WTC11 (cell line): ENCODE results near the gene C1orf159. TPM values are rescaled to one million over a fixed set of nuclear protein-coding genes. Genes with fewer than 3 reads are reported as not detected.

Source experiments
- CREM ChIP-seq: sonication (generic); formaldehyde crosslinking; IDR thresholded peaks from 2 replicates; pipeline ENCODE4 v1.8.1; 2022; ENCODE audit warnings: mild to moderate bottlenecking, missing genetic modification reagents, moderate library complexity
- FOXJ3 ChIP-seq: sonication (generic); formaldehyde crosslinking; IDR thresholded peaks from 2 replicates; pipeline ENCODE4 v1.9.0; 2021; ENCODE audit warnings: missing genetic modification reagents, mild to moderate bottlenecking, borderline replicate concordance
- FOXK1 ChIP-seq: sonication (generic); formaldehyde crosslinking; IDR thresholded peaks from 2 replicates; pipeline ENCODE4 v1.8.0; 2022; ENCODE audit warnings: mild to moderate bottlenecking, moderate library complexity, missing genetic modification reagents
- FOXP1 ChIP-seq: sonication (generic); formaldehyde crosslinking; IDR thresholded peaks from 2 replicates; pipeline ENCODE4 v1.8.0; 2022; ENCODE audit warnings: missing genetic modification reagents, mild to moderate bottlenecking, moderate library complexity, borderline replicate concordance
- GABPB1 ChIP-seq: sonication (generic); formaldehyde crosslinking; IDR thresholded peaks from 2 replicates; pipeline ENCODE4 v1.8.1; 2023; ENCODE audit warnings: mild to moderate bottlenecking, missing genetic modification reagents
- GRHL2 ChIP-seq: fragments of 250-450 bp; sonication (Bioruptor Pico); IDR thresholded peaks from 2 replicates; pipeline ENCODE4 v1.8.0; 2022; ENCODE audit warnings: mild to moderate bottlenecking, moderate library complexity; ENCODE audit not compliant: insufficient replicate concordance, severe bottlenecking
- HMGA2 ChIP-seq: fragments of 250-450 bp; sonication (Bioruptor Pico); IDR thresholded peaks from 2 replicates; pipeline ENCODE4 v1.4.0; 2021; ENCODE audit warnings: mild to moderate bottlenecking, moderate library complexity
- JAZF1 ChIP-seq: fragments of 250-450 bp; sonication (Bioruptor Pico); IDR thresholded peaks from 2 replicates; pipeline ENCODE4 v1.9.0; 2021; ENCODE audit warnings: moderate library complexity, mild to moderate bottlenecking, inconsistent platforms
- MYBL2 ChIP-seq: sonication (generic); formaldehyde crosslinking; IDR thresholded peaks from 2 replicates; pipeline ENCODE4 v1.8.1; 2023; ENCODE audit warnings: mild to moderate bottlenecking, moderate library complexity, missing genetic modification reagents
- ZNF138 ChIP-seq: sonication (generic); formaldehyde crosslinking; conservative IDR thresholded peaks from 2 replicates; pipeline ENCODE4 v1.8.1; 2022; ENCODE audit warnings: mild to moderate bottlenecking, moderate library complexity, missing genetic modification reagents
- ZNF317 ChIP-seq: sonication (generic); formaldehyde crosslinking; IDR thresholded peaks from 2 replicates; pipeline ENCODE4 v1.8.1; 2023; ENCODE audit warnings: low read depth, mild to moderate bottlenecking, moderate library complexity, missing genetic modification reagents, borderline replicate concordance
- total RNA-seq: library from RNA; stranded (reverse); gene quantifications from 3 replicates; pipeline ENCODE4 v1.2.3, GENCODE V29; 2021
- TF ChIP-seq, protein P1 (sequence below): sonication (generic); formaldehyde crosslinking; IDR thresholded peaks from 2 replicates; pipeline ENCODE4 v1.8.1; 2023; ENCODE audit warnings: mild to moderate bottlenecking, moderate library complexity, missing genetic modification reagents
- TF ChIP-seq, protein P2 (sequence below): sonication (generic); formaldehyde crosslinking; IDR thresholded peaks from 2 replicates; pipeline ENCODE4 v1.8.1; 2022; ENCODE audit warnings: missing genetic modification reagents, borderline replicate concordance
- TF ChIP-seq, protein P3 (sequence below): sonication (generic); formaldehyde crosslinking; IDR thresholded peaks from 2 replicates; pipeline ENCODE4 v1.8.1; 2022; ENCODE audit warnings: low read depth, missing genetic modification reagents, borderline replicate concordance
- TF ChIP-seq, protein P4 (sequence below): fragments of 250-450 bp; sonication (Bioruptor Pico); IDR thresholded peaks from 2 replicates; pipeline ENCODE4 v1.9.0; 2021; ENCODE audit warnings: mild to moderate bottlenecking, borderline replicate concordance
- TF ChIP-seq, protein P5 (sequence below): sonication (generic); formaldehyde crosslinking; conservative IDR thresholded peaks from 2 replicates; pipeline ENCODE4 v1.8.1; 2023; ENCODE audit warnings: mild to moderate bottlenecking, low read depth, missing genetic modification reagents, moderate library complexity
- TF ChIP-seq, protein P6 (sequence below): sonication (generic); formaldehyde crosslinking; IDR thresholded peaks from 2 replicates; pipeline ENCODE4 v1.8.0; 2023; ENCODE audit warnings: missing genetic modification reagents
- TF ChIP-seq, protein P7 (sequence below): sonication (generic); formaldehyde crosslinking; conservative IDR thresholded peaks from 2 replicates; pipeline ENCODE4 v1.8.1; 2022; ENCODE audit warnings: mild to moderate bottlenecking, missing genetic modification reagents
- TF ChIP-seq, protein P8 (sequence below): sonication (generic); formaldehyde crosslinking; IDR thresholded peaks from 2 replicates; pipeline ENCODE4 v1.8.0; 2023; ENCODE audit warnings: mild to moderate bottlenecking, missing genetic modification reagents

Gene C1orf159
- total RNA-seq, 1 experiment from 2014 or later = 17.8 TPM

DNA sequence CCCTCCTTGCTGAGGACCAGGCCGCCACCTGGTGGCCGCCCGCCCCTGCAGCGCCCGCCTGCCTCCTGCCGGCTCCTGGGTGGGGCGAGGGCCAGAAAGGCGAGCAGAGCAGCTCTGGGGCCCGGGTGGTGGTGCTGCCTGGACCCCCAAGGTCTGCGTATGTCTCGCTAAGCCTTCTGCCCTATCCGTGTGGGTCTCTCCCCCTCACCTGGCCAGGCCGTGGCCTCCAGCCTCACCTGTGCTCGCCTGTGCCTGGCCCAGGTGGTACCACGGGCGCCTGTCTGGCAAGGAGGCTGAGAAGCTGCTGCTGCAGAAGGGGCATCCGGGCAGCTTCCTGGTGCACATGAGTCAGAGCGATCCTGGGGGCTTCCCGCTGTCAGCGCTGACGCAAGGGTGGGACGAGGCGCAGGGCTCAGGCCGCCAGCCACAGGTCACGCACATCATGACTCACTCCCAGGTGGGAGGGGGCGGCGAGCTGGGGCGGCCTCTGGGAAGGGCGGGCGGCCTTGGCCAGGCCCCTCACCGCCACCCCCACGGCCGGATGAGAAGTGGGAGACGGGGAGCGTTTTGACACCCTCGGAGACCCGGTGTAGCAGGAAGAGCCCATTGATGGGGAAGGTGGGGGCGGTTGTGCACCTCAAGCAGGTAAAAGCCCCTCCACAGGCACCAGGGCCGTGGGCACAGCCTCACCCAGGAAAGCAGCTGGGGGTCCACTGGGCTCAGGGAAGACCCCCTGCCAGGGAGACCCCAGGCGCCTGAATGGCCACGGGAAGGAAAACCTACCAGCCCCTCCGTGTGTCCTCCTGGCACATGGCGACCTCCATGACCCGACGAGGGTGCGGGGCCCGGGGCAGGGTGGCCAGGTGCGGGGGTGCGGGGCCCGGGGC, 51.7 kb downstream of the C1orf159 start (continued):
- TF ChIP-seq, protein P1, sequence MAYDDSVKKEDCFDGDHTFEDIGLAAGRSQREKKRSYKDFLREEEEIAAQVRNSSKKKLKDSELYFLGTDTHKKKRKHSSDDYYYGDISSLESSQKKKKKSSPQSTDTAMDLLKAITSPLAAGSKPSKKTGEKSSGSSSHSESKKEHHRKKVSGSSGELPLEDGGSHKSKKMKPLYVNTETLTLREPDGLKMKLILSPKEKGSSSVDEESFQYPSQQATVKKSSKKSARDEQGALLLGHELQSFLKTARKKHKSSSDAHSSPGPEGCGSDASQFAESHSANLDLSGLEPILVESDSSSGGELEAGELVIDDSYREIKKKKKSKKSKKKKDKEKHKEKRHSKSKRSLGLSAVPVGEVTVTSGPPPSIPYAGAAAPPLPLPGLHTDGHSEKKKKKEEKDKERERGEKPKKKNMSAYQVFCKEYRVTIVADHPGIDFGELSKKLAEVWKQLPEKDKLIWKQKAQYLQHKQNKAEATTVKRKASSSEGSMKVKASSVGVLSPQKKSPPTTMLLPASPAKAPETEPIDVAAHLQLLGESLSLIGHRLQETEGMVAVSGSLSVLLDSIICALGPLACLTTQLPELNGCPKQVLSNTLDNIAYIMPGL = 0 out of 2 replicates have a peak, but pooled peaks have one; percentile 50
- TF ChIP-seq FOXJ3 = no peak
- TF ChIP-seq GABPB1 (CRISPR knock-in tag) = peak; percentile 96
- TF ChIP-seq ZNF317 (CRISPR knock-in tag) = no peak
- no peak for TF ChIP-seq MYBL2 (CRISPR knock-in tag)
- TF ChIP-seq, protein P2, sequence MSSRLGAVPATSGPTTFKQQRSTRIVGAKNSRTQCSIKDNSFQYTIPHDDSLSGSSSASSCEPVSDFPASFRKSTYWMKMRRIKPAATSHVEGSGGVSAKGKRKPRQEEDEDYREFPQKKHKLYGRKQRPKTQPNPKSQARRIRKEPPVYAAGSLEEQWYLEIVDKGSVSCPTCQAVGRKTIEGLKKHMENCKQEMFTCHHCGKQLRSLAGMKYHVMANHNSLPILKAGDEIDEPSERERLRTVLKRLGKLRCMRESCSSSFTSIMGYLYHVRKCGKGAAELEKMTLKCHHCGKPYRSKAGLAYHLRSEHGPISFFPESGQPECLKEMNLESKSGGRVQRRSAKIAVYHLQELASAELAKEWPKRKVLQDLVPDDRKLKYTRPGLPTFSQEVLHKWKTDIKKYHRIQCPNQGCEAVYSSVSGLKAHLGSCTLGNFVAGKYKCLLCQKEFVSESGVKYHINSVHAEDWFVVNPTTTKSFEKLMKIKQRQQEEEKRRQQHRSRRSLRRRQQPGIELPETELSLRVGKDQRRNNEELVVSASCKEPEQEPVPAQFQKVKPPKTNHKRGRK (CRISPR knock-in tag) = no peak
- TF ChIP-seq HMGA2 (CRISPR knock-in tag) = no peak
- TF ChIP-seq ZNF138 (CRISPR knock-in tag) = no peak
- TF ChIP-seq, protein P3, sequence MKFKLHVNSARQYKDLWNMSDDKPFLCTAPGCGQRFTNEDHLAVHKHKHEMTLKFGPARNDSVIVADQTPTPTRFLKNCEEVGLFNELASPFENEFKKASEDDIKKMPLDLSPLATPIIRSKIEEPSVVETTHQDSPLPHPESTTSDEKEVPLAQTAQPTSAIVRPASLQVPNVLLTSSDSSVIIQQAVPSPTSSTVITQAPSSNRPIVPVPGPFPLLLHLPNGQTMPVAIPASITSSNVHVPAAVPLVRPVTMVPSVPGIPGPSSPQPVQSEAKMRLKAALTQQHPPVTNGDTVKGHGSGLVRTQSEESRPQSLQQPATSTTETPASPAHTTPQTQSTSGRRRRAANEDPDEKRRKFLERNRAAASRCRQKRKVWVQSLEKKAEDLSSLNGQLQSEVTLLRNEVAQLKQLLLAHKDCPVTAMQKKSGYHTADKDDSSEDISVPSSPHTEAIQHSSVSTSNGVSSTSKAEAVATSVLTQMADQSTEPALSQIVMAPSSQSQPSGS (CRISPR knock-in tag) = no peak
- TF ChIP-seq, protein P4, sequence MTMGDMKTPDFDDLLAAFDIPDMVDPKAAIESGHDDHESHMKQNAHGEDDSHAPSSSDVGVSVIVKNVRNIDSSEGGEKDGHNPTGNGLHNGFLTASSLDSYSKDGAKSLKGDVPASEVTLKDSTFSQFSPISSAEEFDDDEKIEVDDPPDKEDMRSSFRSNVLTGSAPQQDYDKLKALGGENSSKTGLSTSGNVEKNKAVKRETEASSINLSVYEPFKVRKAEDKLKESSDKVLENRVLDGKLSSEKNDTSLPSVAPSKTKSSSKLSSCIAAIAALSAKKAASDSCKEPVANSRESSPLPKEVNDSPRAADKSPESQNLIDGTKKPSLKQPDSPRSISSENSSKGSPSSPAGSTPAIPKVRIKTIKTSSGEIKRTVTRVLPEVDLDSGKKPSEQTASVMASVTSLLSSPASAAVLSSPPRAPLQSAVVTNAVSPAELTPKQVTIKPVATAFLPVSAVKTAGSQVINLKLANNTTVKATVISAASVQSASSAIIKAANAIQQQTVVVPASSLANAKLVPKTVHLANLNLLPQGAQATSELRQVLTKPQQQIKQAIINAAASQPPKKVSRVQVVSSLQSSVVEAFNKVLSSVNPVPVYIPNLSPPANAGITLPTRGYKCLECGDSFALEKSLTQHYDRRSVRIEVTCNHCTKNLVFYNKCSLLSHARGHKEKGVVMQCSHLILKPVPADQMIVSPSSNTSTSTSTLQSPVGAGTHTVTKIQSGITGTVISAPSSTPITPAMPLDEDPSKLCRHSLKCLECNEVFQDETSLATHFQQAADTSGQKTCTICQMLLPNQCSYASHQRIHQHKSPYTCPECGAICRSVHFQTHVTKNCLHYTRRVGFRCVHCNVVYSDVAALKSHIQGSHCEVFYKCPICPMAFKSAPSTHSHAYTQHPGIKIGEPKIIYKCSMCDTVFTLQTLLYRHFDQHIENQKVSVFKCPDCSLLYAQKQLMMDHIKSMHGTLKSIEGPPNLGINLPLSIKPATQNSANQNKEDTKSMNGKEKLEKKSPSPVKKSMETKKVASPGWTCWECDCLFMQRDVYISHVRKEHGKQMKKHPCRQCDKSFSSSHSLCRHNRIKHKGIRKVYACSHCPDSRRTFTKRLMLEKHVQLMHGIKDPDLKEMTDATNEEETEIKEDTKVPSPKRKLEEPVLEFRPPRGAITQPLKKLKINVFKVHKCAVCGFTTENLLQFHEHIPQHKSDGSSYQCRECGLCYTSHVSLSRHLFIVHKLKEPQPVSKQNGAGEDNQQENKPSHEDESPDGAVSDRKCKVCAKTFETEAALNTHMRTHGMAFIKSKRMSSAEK (CRISPR knock-in tag) = no peak
- TF ChIP-seq GRHL2 (CRISPR knock-in tag) = no peak
- no peak for TF ChIP-seq JAZF1 (CRISPR knock-in tag)
- TF ChIP-seq FOXK1 = no peak
- TF ChIP-seq, protein P5, sequence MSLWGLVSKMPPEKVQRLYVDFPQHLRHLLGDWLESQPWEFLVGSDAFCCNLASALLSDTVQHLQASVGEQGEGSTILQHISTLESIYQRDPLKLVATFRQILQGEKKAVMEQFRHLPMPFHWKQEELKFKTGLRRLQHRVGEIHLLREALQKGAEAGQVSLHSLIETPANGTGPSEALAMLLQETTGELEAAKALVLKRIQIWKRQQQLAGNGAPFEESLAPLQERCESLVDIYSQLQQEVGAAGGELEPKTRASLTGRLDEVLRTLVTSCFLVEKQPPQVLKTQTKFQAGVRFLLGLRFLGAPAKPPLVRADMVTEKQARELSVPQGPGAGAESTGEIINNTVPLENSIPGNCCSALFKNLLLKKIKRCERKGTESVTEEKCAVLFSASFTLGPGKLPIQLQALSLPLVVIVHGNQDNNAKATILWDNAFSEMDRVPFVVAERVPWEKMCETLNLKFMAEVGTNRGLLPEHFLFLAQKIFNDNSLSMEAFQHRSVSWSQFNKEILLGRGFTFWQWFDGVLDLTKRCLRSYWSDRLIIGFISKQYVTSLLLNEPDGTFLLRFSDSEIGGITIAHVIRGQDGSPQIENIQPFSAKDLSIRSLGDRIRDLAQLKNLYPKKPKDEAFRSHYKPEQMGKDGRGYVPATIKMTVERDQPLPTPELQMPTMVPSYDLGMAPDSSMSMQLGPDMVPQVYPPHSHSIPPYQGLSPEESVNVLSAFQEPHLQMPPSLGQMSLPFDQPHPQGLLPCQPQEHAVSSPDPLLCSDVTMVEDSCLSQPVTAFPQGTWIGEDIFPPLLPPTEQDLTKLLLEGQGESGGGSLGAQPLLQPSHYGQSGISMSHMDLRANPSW = no peak
- TF ChIP-seq, protein P6, sequence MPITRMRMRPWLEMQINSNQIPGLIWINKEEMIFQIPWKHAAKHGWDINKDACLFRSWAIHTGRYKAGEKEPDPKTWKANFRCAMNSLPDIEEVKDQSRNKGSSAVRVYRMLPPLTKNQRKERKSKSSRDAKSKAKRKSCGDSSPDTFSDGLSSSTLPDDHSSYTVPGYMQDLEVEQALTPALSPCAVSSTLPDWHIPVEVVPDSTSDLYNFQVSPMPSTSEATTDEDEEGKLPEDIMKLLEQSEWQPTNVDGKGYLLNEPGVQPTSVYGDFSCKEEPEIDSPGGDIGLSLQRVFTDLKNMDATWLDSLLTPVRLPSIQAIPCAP = no peak
- TF ChIP-seq, protein P7, sequence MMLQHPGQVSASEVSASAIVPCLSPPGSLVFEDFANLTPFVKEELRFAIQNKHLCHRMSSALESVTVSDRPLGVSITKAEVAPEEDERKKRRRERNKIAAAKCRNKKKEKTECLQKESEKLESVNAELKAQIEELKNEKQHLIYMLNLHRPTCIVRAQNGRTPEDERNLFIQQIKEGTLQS = no peak
- TF ChIP-seq, protein P8, sequence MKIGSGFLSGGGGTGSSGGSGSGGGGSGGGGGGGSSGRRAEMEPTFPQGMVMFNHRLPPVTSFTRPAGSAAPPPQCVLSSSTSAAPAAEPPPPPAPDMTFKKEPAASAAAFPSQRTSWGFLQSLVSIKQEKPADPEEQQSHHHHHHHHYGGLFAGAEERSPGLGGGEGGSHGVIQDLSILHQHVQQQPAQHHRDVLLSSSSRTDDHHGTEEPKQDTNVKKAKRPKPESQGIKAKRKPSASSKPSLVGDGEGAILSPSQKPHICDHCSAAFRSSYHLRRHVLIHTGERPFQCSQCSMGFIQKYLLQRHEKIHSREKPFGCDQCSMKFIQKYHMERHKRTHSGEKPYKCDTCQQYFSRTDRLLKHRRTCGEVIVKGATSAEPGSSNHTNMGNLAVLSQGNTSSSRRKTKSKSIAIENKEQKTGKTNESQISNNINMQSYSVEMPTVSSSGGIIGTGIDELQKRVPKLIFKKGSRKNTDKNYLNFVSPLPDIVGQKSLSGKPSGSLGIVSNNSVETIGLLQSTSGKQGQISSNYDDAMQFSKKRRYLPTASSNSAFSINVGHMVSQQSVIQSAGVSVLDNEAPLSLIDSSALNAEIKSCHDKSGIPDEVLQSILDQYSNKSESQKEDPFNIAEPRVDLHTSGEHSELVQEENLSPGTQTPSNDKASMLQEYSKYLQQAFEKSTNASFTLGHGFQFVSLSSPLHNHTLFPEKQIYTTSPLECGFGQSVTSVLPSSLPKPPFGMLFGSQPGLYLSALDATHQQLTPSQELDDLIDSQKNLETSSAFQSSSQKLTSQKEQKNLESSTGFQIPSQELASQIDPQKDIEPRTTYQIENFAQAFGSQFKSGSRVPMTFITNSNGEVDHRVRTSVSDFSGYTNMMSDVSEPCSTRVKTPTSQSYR (CRISPR knock-in tag) = no peak
- TF ChIP-seq FOXP1 (CRISPR knock-in tag) = no peak
- no peak for TF ChIP-seq CREM (CRISPR knock-in tag)
